ENCODE data around the gene COPS7A. TPM values are rescaled to one million over a fixed set of nuclear protein-coding genes. Genes with fewer than 3 reads are reported as not detected.

The COPS7A gene, protein sequence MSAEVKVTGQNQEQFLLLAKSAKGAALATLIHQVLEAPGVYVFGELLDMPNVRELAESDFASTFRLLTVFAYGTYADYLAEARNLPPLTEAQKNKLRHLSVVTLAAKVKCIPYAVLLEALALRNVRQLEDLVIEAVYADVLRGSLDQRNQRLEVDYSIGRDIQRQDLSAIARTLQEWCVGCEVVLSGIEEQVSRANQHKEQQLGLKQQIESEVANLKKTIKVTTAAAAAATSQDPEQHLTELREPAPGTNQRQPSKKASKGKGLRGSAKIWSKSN
- total RNA-seq = 10 to 100 TPM; 36.4 to 61.4 (median 48.4) TPM
- polyA plus RNA-seq = 10 to 100 TPM; 45.7 to 74.8 TPM
- long read RNA-seq, donor 1, transcript COPS7A-201 (8 exons, 1,721 nt) = minor isoform, 22 of 344 reads
- long read RNA-seq, donor 1, transcript COPS7A-202 (7 exons, 1,718 nt) = minor isoform, 44 of 344 reads
- long read RNA-seq, donor 1, transcript COPS7A-210 (8 exons, 1,832 nt) = minor isoform, 24 of 344 reads
- long read RNA-seq, donor 1, transcript COPS7A-215 (8 exons, 2,127 nt) = major isoform, 160 of 344 reads
- long read RNA-seq, donor 1, partial matches to known transcripts = 26 of 344 reads
- long read RNA-seq, donor 1, other reads (novel, unspliced or antisense) = 50 of 344 reads
- long read RNA-seq, donor 2, transcript COPS7A-215 (8 exons, 2,127 nt) = major isoform, 11 of 22 reads
- long read RNA-seq, donor 2, partial matches to known transcripts = 0 of 22 reads
- long read RNA-seq, donor 2, other reads (novel, unspliced or antisense) = 0 of 22 reads
- long read RNA-seq, donor 3, transcript COPS7A-201 (8 exons, 1,721 nt) = minor isoform, 10 of 120 reads
- long read RNA-seq, donor 3, transcript COPS7A-210 (8 exons, 1,832 nt) = minor isoform, 11 of 120 reads
- long read RNA-seq, donor 3, transcript COPS7A-215 (8 exons, 2,127 nt) = major isoform, 59 of 120 reads
- long read RNA-seq, donor 3, transcript COPS7A-202 (7 exons, 1,718 nt) = minor isoform, 6 of 120 reads
- long read RNA-seq, donor 3, partial matches to known transcripts = 8 of 120 reads
- long read RNA-seq, donor 3, other reads (novel, unspliced or antisense) = 17 of 120 reads

- Histone ChIP-seq H3K4me3 (peak within 1 kb of the TSS; percentile 72), H3K9me3 (no peaks in the 10 kb centered on the region)
- 0 to 1% (median 1%) methylated on average over 48 to 49 of the region's 49 CpGs for WGBS, 3 donors
Measured at GRCh38 chr12:6723607-6724408, at the start of gene COPS7A. Gene COPS7A, plus strand, starts transcription at chr12:6724046. Its CDS starts 611 bp downstream, at chr12:6724657.

DNA sequence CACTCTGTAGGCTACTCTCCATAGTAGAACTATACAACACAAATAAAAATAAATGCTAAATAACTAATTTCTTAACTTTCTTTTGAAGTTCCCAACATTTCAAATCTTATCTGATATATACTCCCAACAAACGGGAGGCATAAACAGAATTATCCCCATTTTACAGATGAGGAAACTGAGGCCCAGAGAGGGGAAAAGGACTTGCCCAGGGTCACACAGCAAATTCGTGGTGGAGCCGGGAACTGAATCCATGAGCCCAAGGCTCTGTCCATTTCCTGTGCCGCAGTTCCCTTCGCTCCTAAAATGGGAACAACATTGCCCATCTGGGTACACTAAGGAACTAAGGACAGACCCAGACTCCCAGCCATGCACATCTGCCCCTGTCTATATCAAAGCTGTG lies 46.9 kb upstream of the COPS7A start:
- no peak overlapping the region for H3K27ac ChIP-seq
- no peaks in the 10 kb centered on the region for H3K36me3 ChIP-seq
- no peaks in the 10 kb centered on the region for H3K4me1 ChIP-seq (ENCODE audit: insufficient read depth)
- no peaks in the 10 kb centered on the region for H3K27me3 ChIP-seq
- no peak for DNase-seq
- H3K4me3 ChIP-seq = no peak overlapping the region
- intact Hi-C loops (cut with DNase I) = no loop called here
- H3K9me3 ChIP-seq = no peaks in the 10 kb centered on the region
- TF ChIP-seq EP300 (IDR thresholded peaks at IDR 0.05) (no peak), POLR2A (IDR thresholded peaks at IDR 0.05) (no peak)
- TF ChIP-seq, protein P1, sequence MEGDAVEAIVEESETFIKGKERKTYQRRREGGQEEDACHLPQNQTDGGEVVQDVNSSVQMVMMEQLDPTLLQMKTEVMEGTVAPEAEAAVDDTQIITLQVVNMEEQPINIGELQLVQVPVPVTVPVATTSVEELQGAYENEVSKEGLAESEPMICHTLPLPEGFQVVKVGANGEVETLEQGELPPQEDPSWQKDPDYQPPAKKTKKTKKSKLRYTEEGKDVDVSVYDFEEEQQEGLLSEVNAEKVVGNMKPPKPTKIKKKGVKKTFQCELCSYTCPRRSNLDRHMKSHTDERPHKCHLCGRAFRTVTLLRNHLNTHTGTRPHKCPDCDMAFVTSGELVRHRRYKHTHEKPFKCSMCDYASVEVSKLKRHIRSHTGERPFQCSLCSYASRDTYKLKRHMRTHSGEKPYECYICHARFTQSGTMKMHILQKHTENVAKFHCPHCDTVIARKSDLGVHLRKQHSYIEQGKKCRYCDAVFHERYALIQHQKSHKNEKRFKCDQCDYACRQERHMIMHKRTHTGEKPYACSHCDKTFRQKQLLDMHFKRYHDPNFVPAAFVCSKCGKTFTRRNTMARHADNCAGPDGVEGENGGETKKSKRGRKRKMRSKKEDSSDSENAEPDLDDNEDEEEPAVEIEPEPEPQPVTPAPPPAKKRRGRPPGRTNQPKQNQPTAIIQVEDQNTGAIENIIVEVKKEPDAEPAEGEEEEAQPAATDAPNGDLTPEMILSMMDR (IDR thresholded peaks at IDR 0.05) = no peak
- 87 to 91% (median 88%) methylated on average over 5 of the region's 5 CpGs for WGBS, 3 donors

More at GRCh38 chr12:6723607-6724408, at the start of gene COPS7A:
- Histone ChIP-seq H3K4me1 (ENCODE audit: insufficient read depth) (peaks cover 4% of the 10 kb centered on the region), H3K27me3 (no peaks in the 10 kb centered on the region), H3K36me3 (no peaks in the 10 kb centered on the region), H3K27ac (peak within 1 kb of the TSS; percentile 6 to 78)
- intact Hi-C loops (cut with DNase I) = no loop called here
- TF ChIP-seq POLR2A (IDR thresholded peaks at IDR 0.05) (peak; percentile 66), EP300 (IDR thresholded peaks at IDR 0.05) (peak; percentile 20)
- TF ChIP-seq, protein P1 (IDR thresholded peaks at IDR 0.05) = no peak
- peak; percentile 94 to 97 (median 95) for DNase-seq

- intact Hi-C loops (cut with DNase I) = loop anchor here in 1 of 4 donors (10.0 kb wide), 1 partner anchor 70 kb away; no protein-coding TSS in a partner anchor
Measured at GRCh38 chr12:6684609-6685008, 39.2 kb upstream of the COPS7A start.

More at GRCh38 chr12:6684609-6685008, 39.2 kb upstream of the COPS7A start:
- Histone ChIP-seq H3K36me3 (no peaks in the 10 kb centered on the region), H3K27me3 (no peaks in the 10 kb centered on the region), H3K27ac (no peak overlapping the region), H3K4me1 (ENCODE audit: insufficient read depth) (peaks cover 12% of the 10 kb centered on the region), H3K4me3 (no peak overlapping the region), H3K9me3 (no peaks in the 10 kb centered on the region)
- TF ChIP-seq, protein P1 (IDR thresholded peaks at IDR 0.05) = peak in 1 of 3 donors; percentile 23
- TF ChIP-seq EP300 (IDR thresholded peaks at IDR 0.05) = no peak
- no peak for DNase-seq
- 29 to 43% (median 33%) methylated on average over 6 of the region's 6 CpGs for WGBS, 3 donors
